GM18907 (cell line): ENCODE measurements around the gene UNC80.

ENCODE experiments used
- ATAC-seq: cut with Tn5 transposase; IDR thresholded peaks from one replicate; pipeline ENCODE4 v1.9.1; 2021; ENCODE audit warnings: mild to moderate bottlenecking, moderate library complexity; ENCODE audit not compliant: unreplicated experiment

The UNC80 gene

DNA sequence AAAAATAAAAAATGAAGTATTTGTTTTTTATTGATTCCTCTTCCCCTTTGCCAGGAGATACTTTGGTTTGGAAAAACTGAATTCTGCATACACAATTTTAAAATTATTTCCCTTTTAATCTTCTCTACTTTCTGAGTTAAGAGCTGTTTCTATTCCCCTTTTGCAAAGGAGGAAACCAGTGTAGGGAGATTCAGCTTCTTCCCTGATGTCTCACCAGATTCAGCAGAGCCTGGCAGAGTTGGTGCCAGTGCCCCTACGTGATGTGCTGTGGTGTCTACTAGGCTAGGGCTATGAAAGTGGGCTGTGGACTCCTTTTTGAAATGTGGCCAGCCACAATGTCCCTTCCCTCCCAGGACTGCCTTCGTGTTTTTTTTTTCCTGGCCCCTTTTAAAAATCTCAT is 233.2 kb downstream of the UNC80 start:
- ATAC-seq = no peak

DNA sequence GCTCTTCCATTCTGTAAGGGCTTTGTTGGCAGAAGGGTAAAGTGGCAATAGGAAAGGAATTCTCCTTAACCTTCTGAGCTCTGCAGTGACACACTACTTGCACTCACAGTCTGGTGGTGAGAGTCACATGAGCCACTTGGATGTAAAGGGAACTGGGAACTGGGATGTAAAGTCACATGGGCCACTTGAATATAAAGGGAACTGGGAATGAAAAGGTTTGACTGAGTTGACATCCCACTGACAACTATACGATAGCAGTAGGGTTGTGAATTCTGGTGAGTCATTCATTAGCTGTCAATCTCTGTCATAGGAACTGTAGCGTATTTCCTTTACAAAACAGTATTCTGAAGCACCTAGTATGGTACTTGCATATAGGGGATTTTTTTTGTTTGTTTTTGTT is 236.3 kb downstream of the UNC80 start:
- ATAC-seq = no peak

GRCh38 chr2:210009126-210009525 is 237.5 kb downstream of the UNC80 start:
- ATAC-seq = no peak

DNA sequence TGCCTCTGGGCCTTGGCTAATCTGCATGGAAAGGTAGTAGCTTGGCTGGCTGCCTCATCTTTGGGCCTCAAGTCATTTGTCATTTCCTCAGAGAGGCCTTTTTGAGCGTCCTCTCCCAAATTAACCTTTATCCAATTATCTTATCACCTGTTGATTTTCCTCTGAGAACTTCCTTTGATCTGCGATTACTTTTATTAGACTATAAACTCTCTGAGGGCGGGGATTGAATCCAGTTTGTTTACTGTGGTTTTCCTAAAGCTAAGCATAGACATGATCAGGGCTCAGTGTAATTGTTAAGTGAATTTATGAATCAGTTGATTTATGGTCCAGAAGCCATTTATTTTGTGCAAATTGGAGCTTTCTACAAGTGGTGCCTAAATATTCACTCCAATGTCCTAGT is 238.3 kb downstream of the UNC80 start:
- no peak for ATAC-seq

GRCh38 chr2:210020138-210020537 is 248.5 kb downstream of the UNC80 start:
- ATAC-seq = no peak

- ATAC-seq = no peak
These were observed 251.2 kb downstream of the UNC80 start for GRCh38 chr2:210022824-210023223.

GRCh38 chr2:210027608-210028007 is 256.0 kb downstream of the UNC80 start:
- no peak for ATAC-seq

DNA sequence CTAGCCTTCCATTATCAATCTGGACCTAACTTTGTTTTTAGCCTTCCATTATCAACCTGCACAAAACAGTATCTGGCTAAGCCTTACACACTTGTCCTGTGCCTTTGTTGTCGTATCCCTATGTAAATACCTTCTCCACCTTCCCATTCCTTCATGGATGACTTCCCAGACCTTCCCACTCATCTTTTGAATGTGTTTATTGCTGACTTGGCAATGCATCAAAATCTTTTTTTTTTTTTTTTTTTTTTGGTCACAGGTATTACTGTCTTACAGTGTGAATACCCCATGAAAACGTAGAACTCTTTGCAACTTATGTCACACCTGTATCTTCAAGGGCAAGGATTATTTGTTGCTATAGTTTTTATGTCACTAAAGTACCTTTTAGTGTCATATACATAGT is 256.5 kb downstream of the UNC80 start:
- no peak for ATAC-seq

DNA sequence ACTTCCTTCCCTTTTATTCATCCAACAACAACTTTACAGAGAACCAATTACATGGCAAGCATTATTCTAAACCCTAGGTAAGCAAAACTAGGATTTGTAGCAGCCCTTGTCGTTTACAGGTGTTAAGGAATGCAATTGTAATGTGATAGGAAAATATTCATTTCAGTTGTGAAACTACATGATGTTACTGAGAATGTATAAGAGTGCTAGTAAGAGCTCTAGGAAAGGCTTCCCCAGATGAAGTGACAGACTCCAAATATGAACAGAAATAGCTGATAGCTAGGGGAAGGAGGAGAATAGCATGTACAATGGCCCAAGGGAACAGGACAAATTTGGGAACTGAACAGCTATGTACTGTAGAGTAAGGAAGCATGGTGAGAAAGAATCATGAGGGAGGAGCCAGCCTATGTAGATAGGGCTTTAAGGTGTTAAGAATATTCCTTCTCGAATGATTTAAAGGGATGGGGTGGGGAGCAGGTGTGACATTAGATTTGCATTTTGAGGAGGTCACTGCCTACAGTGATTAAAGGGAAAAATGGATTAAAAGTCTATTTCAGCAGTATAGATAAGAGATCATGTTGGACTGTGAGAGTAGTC is 262.6 kb downstream of the UNC80 start:
- ATAC-seq = no peak

- no peak for ATAC-seq
These were observed 264.0 kb downstream of the UNC80 start for GRCh38 chr2:210035679-210036078.

DNA sequence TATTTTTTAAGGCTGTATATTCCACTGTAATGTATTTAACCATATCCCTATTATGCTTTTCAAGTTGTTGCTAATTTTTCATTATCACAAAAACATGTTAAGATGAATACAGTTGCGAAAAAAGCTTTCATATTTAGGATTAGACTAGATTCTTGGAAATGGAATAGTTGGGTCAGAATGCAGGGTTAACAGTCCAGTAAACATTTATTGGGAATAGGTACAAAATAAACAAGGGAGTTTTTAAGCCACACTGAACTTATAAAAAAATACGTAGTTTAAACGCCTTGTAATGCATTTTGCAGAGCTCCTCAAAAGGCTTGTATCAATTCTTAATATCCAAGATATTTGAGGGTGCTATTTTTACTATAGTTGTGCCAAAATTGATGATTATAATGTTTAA is 266.4 kb downstream of the UNC80 start:
- ATAC-seq = no peak

GRCh38 chr2:210046851-210047500 is 275.3 kb downstream of the UNC80 start:
- ATAC-seq = no peak
